NCI-H446 (cell line): ENCODE data around the gene SLC25A34.
A peak's percentile ranks its signal among the peaks of the same experiment; 100 is the strongest.

Source experiments
- DNase-seq, 2 experiments: peaks; one replicate each; lab custom pipeline; 2025; lab: John Stamatoyannopoulos, UW

SLC25A34 gene

DNA sequence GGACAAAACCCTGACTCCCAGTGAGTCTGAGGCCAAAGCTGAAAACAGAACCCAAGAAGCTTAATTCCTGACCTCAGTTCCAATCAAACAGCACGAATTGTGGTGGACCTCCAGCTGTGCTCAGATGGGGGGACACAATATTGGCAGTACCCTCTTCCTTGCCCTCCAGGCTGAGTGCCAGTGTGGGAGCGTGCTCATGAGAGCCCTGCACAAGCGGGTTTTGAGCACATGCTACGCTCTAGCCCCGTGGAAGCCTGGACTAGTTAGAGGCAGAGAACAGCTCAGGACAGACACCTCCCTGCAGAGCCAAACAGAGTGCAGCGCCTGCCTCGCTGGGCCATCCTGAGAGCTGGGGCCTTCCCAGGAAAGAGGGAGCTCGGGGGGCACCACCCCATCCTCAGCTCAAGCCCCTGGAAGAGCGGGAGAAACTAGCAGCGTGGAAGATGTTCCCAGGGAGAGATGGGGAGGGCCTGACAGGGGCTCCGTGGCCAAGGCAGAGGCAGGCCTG is 2.8 kb upstream of the SLC25A34 start:
- no peak for DNase-seq

DNA sequence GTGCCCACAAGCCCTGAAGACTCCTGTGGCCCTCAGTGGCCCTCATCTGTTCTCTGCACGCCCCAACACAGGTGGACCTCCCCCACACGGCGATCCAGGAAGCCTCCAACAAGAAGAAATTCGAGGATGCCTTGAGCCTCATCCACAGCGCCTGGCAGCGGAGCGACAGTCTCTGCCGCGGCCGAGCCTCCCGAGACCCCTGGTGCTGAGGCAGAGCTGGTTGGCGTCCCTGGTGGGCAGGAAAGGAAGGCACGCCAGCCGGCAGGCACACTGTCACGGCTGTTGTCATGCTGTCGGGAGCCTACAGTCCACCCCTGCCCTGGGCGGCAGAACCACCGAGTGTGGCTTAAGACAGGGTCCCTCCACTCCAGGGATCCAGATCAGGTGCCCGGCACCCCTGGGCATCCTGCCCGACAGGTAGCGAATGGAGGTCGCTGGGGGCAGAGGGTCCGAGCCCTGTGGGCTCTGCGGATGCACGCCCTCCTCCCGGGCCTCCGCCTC is 2.3 kb upstream of the SLC25A34 start:
- no peak for DNase-seq

DNA sequence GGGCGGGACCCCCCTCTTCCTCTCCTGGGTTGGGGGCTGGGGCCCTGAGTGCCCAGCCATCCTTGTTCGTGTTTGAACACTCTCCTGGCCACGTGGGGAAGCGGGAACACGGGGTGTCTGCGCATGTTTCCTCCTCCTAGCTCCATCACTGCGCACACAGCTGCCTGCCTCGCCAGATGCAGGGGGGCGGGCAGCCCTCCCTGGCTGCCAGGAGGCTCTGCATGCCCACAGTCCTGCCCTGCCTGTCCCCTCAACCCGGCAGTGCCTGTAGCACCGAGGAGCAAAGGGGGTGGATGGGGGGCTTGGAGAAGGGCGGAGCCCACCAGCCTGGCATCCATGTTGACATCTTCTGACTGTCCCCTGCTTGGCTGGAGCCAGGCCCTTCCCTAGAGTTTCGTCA is 1.8 kb upstream of the SLC25A34 start:
- no peak for DNase-seq

DNA sequence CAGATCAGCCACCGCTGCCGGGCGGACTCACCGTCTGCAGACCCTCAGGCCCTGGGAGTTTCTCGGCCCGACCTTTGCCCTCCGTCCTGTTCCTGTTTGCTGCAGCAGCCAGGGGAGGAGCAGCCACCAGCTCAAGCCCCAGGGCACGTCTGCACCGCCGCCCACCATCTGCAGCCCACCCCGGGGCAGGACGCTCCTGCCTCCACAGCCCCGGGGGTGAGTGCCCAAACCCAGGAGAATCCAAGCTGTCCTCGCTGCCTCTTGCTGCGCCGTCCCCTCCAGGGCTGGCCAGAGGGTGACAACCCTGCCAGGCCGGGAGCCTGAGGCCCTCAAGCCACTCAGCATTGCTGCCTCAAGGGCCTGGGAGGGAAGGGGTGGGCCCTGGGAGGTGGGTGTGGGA is 1.2 kb upstream of the SLC25A34 start:
- DNase-seq = no peak

DNA sequence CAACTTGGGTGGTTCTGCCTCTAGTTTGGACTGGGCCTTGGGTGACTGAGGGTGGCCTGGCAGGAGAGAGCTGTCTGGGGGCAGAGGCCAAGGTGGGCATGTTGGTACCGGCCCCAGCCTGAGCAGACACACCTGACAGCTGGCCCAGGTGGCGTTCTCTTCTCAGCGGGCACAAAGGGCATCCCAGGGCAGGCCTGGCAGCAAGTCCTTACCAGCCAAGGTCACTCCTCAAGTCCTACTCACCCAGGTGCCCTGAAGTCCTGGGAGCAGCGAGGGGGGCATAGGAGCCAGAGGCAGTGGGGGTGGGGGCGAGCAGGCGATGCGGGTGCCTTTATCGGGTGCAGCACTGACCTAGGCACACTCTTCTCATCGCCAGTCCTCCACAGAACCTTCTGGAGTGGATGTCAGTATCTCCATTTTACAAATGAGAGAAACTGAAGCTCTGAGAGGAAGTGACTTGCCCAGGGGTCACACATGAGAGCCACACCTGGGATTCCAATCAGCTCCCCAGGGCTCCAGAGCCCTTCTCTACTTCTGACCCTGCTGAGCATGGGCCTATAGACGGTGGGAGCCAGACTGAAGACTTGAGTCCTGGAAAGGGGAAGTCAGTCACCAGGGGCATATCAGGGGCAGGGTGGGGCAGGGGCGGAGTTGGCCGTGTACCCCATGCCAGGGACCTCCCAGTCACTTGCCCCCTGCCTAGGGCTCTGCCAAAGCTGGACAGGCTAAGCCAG is 587 bp upstream of the SLC25A34 start:
- DNase-seq = no peak

DNA sequence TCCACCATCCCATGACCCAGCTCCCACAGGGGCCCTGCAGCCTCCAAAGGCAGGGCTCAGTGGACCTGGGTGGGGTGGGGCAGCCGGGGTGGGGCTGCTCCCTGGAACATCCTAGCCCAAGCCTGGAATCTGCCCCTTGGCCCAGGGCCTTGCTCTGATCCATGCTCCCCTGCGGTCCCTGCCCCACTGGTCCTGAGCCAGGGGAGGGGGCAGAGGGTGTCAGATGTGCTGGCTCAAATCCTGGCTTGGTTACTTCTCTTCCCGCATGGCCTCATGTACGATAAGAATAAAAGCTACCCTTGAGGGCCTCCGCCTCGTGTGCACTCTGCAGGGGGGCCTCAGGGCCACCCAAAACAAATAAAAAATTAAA is 819 bp downstream of the SLC25A34 start:
- DNase-seq = no peak

DNA sequence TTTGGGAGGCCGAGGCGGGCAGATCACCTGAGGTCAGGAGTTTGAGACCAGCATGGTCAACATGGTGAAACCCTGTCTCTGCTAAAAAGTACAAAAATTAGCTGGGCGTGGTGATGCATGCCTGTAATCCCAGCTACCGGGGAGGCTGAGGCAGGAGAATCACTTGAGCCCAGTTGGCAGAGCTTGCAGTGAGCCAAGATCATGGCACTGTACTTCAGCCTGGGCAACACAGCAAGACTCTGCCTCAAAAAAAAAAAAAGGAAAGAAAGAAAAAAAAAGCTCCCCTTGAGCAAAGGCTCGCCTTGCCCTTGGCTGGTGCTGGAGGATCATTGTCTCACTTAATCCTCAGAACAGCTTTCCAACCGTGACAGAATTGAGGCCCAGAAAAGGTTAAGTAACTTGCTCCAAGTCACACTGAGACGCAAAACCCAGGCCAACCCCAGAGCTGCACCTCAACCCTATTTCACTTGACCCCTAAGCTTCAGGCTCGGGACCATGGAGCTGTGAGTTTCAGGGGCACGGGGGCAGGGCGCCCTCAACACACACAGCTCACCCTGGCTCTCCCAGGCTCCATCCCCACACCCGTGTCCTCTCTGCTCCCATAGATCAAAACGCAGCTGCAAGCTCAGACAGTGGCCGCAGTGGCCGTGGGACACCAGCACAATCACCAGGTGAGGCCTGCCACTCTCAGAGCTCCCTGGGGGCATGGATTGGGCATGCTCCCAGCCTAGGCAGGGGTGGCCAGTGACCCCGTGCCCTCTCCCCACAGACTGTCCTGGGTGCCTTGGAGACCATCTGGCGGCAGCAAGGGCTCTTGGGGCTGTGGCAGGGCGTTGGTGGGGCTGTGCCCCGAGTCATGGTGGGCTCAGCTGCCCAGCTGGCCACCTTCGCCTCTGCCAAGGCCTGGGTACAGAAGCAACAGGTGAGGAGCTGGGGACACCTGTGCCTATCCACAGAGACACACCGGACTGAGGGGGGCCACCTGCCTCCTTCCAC is 1.6 kb downstream of the SLC25A34 start:
- no peak for DNase-seq

DNA sequence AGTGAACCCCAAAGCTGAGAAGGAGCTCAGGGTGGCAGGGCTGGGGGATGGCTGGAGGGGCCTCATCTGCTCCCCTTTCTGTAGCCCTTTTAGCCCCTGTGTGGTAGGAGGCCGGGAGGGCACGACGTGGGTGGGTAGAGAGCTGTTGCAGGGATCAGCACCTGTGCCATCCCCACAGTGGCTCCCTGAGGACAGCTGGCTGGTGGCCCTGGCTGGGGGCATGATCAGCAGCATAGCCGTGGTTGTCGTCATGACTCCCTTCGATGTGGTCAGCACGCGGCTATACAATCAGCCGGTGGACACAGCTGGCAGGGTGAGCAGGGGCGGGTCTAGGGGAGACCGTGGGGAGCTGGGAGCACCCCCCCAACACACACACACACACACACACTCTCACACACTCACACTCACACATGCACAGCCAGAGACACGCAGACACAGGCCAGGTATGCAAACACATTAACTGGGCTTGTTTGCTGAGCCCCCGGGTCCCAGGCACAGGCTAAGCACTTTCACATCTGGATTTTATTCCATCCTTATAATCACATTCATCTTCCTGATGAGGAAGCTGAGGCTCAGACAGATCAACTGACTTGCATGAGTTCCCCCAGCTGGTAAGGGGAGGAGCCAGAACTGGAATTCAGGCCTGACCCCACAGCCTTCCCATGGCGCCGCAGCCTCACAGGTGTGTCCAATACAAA is 2.5 kb downstream of the SLC25A34 start:
- no peak for DNase-seq

DNA sequence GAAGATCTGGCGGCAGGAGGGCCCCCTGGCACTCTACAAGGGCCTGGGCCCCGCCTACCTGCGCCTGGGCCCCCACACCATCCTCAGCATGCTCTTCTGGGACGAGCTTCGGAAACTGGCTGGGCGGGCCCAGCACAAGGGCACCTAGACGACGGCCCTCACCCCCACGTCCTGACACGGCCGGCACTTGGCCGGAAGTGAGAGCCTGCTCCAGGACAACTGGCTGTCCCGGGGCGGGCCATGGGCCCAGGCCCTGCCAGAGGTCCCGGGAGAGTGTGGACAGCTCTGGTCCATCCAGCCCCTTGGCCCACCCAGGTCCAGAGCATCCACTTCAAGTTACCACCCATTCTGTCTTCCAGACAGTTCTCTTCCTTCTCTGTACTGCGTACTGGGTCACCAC is 3.2 kb downstream of the SLC25A34 start:
- DNase-seq = no peak

DNA sequence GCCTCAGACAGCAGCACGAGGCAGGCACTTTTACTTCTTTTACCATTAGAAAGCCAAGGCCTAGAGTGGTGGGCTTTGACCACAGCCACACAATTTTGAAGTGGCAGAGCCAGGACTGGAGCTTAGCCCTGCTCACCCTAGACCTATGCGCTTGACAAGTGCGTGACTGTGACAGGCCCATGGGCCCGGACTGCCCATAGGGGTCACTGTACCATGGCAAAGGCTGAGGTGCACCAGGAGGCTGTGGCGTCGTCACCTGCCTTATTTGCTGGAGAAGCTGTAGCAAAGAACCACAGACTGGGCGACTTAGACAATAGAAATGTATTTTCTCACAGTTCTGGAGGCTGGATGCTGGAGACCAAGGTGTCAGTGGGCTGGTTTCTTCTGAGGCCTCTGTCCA is 3.7 kb downstream of the SLC25A34 start:
- no peak for DNase-seq

DNA sequence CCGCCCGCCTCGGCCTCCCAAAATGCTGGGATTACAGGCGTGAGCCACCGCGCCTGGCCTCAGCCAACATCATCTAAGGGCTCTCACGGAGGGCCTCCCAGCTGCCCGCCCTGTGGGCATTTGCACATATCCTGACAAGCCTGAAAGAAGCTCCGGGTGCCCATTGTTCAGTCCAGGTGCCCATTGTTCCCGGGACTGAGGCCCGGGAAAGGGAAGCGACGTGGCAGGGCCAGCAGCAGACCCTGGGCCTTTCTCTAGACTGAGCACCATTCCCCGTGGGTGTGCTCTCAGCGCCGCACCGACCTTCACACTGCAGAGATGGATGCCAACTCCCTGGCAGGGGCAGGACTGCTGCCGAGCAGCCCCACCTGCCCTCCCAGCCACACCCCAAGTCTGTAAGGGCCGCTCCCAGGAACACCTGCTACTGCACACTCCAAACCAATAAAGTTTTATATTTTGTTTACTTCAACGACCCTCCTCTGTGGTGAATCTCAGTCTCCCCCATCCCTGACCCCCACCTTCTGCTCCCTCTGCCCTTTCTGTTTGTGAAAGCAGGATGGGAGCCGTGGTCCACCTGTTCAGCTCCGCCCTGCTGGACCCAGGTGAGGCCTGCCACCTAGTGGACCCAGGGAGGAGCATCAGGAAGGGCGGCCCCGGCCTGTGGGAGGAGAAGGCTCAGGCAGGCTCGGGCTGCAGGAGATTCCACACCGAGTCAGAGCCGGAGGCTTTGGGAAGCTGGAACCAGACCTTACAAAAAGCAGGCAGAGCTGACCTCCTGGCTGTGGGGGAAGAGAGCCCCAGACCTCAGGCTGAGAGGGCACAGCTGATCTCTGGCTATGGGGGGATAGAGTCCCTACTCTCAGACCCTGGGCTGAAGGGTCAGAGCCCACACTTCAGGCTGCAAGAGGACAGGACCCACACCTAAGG is 5.1 kb downstream of the SLC25A34 start:
- DNase-seq = peak; percentile 21 to 65

DNA sequence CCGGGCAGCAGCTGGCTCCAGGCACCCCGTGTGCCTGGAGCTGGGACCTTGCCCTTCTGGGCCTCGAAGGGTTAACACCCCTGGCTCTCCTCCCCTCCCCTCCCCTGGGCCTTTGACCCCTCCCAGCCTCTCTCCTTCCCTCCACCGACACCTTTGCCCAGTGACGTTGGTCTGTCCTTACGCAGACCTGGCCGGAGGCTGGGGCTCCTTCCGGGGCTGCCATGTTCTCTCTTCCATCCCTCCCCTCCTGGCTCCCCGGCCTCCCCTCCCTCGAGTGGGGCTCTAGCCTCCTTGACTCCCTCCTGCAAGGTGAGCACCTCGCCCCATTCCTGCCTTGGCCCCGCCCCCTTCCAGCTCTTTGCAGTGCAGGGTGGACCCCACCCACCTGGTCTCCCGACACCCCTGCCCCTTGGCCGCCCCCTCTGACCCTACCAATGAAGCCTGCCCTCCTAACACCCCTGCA is 6.3 kb downstream of the SLC25A34 start, which contains the start of gene TMEM82:
Gene TMEM82, plus strand, starts transcription at position 161 of the 463 bp plus-strand sequence. Its CDS starts 61 bp downstream, at position 222.
- no peak for DNase-seq

DNA sequence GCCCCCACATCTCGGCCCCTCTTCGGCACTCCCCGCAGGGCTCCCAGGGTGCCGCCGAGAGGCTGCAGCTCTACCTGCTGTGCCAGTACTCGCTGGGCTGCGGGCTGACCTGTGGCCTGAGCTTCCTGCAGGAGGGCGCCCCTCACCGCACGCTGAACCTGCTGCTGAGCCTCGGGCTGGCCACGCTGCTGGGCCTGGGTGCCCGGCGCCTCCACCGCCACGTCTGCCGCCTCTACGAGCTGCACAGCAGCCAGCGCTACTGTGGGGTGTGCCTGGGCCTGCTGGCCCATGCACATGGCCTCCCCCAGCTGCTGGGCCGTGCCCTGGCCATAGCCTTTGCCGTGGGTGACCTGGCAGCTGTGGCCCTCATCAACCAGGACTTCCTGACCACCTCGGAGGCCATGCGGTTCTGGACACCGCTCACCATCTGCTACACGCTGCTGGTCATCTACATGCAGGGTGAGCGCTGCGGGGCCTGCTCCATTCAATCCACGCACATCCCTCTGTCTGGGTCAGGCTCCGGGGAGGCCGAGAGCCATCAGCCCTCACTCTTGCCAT is 8.1 kb downstream of the SLC25A34 start:
- DNase-seq = no peak

DNA sequence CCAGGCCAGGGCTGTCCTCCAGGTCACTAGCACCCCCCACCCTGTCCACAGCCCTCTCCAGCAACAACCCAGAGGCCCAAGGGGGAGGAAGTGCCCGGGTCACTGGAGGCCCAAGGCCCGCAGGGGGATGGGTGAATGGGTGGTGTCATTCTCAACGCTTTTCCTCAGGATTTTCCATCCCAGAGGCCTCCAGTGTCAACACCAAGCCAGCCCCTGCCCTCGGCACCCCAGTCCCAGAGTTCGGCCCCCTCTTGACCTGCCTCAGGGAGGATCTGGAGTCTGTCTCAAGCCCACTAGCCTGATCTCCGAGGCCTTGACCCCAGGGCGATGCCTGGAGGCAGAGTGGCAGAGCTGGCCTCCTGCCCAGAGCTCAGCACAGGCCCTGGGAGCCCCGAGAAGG is 11.3 kb downstream of the SLC25A34 start:
- DNase-seq = no peak

DNA sequence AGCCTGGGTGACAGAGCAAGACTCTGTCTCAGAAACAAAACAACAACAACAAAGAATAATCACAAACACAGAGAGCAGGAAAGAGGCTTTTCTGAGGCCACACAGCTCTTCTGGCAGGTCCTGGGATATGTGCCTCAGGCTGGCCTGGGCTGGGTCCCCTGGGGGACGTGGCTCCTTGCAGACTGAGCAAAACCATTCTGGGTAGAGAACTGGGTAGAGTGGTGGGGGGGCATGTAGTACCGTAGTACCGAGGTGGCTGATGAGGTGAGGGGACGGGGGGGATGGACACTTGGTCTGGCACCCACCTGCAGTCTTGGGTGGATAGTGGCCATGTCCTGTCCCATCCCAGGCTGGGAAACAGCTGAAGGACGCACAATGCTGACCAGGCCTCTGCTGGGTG is 12.2 kb downstream of the SLC25A34 start:
- no peak for DNase-seq

DNA sequence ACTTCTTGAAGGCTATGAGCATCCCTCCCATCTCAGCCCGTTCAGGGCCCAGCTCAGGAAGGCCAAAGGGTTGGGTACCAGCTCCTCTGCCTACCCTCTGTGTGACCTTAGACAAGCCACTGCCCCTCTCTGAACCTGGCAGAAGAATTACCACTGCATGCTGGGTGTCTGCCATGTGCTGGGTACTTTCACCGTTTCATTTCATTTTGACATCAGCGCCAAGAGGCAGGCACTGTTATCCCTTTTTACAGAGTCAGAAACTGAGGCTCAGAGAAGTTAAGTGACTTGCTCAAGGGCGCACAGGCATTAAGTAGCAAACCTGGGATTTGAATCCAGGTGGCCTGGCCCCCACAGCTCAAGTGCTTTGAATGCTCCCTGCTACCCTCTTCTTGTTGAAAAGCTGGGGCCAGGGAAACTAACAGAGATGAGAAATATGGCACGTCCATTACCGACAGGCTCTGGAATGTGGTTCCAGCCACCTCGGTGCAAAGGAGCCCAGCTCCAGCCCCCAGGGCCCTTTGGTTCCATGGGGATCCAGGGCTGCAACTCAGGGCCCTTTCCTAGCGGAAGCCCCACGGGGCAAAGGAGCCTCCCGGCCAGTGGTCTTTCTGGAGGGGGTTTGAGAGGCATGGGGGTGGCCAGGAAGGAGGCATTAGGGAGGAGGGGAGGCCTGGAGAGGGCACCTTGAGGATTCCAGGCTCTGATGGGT is 12.8 kb downstream of the SLC25A34 start:
- DNase-seq = no peak

DNA sequence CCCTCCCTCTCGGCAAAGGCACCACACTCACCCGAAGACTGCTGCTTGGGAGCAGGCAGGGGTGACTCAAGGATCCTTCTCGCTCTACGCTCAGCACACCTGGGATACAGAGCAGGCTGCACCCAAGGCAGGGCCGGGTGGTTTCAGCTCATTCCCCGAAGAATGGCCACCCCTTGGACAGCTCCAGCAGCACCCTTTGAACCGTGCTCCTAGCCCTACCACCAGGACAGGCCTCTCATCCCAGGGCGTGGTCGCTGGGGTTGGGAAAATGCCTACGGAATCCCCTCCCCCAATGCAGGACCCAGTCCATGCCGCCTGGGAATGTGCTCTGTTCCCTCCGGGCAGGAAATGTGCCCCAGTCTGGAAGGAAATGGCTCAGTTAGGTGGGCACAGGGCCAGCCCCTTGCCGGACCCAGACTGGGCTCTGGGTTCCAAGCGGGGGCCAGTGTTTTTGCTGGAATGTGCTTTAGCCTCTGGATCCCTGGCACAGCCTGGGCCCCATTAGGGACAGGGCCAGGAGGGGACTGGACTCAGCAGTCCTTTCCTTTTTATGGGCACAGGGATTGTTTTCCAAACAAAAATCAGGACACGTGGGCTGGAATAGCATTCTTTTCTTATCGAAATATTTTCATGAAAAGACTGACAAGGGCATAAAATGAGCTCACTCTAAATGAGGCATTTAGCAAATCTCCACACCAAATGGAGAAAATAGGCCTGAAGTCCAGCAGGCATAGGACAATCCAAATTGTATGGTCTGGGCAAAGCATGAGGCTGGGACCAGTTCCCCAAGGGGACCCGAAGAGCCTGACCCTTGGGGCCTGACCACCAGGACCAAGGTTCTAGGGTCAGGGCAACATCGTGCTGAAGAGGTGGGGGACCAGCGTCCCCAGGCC is 13.6 kb downstream of the SLC25A34 start:
- DNase-seq = no peak

DNA sequence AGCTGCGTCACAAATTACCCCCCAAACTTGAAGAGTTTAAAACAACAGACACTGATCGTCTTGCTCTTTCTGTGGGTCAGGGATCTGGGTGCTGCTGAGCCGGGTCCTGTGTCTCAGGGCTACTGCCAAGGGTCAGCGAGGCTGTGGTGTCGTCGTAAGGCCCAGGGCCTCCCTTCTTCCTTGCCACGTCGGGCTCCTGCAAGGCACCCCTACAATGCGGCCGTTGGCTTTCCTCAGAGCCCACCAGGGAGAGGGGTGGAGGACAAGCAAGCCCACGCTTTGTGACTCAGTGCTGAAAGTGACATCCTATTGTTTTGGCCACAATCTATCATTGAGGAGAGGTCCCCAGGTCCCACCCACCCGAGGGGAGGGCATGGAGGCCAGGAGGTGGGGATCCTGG is 14.9 kb downstream of the SLC25A34 start:
- DNase-seq = no peak

DNA sequence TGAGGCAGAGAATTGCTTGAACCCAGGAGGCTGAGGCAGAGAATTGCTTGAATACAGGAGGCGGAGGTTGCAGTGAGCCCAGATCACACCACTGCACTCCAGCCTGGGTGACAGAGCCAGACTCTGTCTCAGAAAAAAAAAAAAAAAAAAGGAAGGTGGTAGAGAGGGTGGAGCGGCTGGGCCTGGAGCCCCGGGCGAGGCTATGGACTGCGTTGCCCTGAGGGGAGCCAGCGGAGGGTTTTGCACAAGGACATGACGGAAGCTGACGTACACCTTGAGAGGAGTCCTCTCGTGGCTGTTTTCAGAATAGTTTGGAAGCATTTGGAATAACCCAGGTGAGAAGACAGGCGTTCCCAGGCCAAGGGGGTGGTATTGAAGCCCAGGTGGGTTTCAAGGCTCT is 15.7 kb downstream of the SLC25A34 start:
- no peak for DNase-seq
